KMS-11 (cell line): ENCODE results near the gene SPRED2.

ENCODE experiments used
- H2AFZ ChIP-seq: fragments of 200-600 bp; sonication (generic); 2 replicates; pipeline ENCODE4 v1.6.1; 2016; ENCODE audit warnings: antibody characterized with exemption, mixed run types, low read depth
- H3K27ac ChIP-seq: fragments of 200-600 bp; sonication (generic); 2 replicates; pipeline ENCODE4 v1.6.1; 2016; ENCODE audit warnings: mild to moderate bottlenecking, mixed run types
- H3K27me3 ChIP-seq: fragments of 200-600 bp; sonication (generic); 2 replicates; pipeline ENCODE4 v1.6.1; 2017; ENCODE audit warnings: mild to moderate bottlenecking, low read depth, mixed run types, moderate library complexity; ENCODE audit not compliant: insufficient read depth
- H3K36me3 ChIP-seq: fragments of 200-600 bp; sonication (generic); 2 replicates; pipeline ENCODE4 v1.6.1; 2017; ENCODE audit warnings: mild to moderate bottlenecking, mixed run types; ENCODE audit not compliant: insufficient read depth
- H3K4me1 ChIP-seq: fragments of 200-600 bp; sonication (generic); 2 replicates; pipeline ENCODE4 v1.6.1; 2016; ENCODE audit warnings: mild to moderate bottlenecking, low read depth, mixed run types; ENCODE audit not compliant: poor library complexity, severe bottlenecking
- H3K4me2 ChIP-seq: fragments of 200-600 bp; sonication (generic); 2 replicates; pipeline ENCODE4 v1.7.0; 2016; ENCODE audit warnings: mild to moderate bottlenecking, mixed run types
- H3K4me3 ChIP-seq: fragments of 200-600 bp; sonication (generic); IDR thresholded peaks from 2 replicates; pipeline ENCODE4 v1.6.1; 2017; ENCODE audit warnings: low read depth, low read length, mixed read lengths; ENCODE audit not compliant: insufficient read depth
- H3K79me2 ChIP-seq: fragments of 200-600 bp; sonication (generic); 2 replicates; pipeline ENCODE4 v1.6.1; 2016; ENCODE audit warnings: low read depth, mixed run types; ENCODE audit not compliant: insufficient read depth
- H3K9ac ChIP-seq: fragments of 200-600 bp; sonication (generic); 2 replicates; pipeline ENCODE4 v1.6.1; 2016; ENCODE audit warnings: mild to moderate bottlenecking, mixed run types
- H4K20me1 ChIP-seq: fragments of 200-600 bp; sonication (generic); 2 replicates; pipeline ENCODE4 v1.6.1; 2016; ENCODE audit warnings: mild to moderate bottlenecking, mixed run types; ENCODE audit not compliant: insufficient read depth
- TF ChIP-seq, protein P1 (sequence below): fragments of 200-600 bp; sonication (generic); conservative IDR thresholded peaks from 2 replicates; pipeline ENCODE4 v1.6.1; 2017; ENCODE audit warnings: low read depth, mild to moderate bottlenecking, antibody characterized with exemption, low read length, moderate library complexity, mixed read lengths

SPRED2 gene

DNA sequence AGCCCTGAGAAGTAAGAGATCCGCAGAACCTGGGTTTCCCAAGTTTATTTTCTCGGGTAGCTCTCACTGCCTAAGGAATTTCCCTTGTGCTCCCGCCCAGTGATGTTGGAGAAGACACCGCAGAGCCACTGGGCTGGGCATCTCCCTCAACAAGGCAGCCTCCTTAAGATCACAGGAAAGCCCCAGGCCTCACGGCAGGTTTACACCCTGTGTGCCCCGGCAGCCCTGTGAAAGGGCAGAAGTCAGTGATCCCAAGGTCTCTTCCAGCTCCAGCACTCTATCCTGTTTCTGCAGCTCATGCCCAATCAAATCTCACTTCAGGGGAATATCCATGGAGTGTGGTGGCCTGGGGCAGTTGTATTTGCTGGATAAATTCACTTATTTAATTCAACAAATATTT is 138.3 kb downstream of the SPRED2 start:
- H4K20me1 ChIP-seq, result no peaks in the 10 kb centered on the region
- H3K27me3 ChIP-seq, result no peaks in the 10 kb centered on the region
- H3K4me1 ChIP-seq, result peaks cover 14% of the 10 kb centered on the region
- TF ChIP-seq, protein P1, sequence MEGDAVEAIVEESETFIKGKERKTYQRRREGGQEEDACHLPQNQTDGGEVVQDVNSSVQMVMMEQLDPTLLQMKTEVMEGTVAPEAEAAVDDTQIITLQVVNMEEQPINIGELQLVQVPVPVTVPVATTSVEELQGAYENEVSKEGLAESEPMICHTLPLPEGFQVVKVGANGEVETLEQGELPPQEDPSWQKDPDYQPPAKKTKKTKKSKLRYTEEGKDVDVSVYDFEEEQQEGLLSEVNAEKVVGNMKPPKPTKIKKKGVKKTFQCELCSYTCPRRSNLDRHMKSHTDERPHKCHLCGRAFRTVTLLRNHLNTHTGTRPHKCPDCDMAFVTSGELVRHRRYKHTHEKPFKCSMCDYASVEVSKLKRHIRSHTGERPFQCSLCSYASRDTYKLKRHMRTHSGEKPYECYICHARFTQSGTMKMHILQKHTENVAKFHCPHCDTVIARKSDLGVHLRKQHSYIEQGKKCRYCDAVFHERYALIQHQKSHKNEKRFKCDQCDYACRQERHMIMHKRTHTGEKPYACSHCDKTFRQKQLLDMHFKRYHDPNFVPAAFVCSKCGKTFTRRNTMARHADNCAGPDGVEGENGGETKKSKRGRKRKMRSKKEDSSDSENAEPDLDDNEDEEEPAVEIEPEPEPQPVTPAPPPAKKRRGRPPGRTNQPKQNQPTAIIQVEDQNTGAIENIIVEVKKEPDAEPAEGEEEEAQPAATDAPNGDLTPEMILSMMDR, result no peak
- no peaks in the 10 kb centered on the region for H3K36me3 ChIP-seq
- H3K9ac ChIP-seq, result no peak overlapping the region
- no peak overlapping the region for H3K4me3 ChIP-seq
- no peak overlapping the region for H3K27ac ChIP-seq
- H2AFZ ChIP-seq, result no peak overlapping the region
- H3K4me2 ChIP-seq, result no peak overlapping the region
- no peaks in the 10 kb centered on the region for H3K79me2 ChIP-seq

DNA sequence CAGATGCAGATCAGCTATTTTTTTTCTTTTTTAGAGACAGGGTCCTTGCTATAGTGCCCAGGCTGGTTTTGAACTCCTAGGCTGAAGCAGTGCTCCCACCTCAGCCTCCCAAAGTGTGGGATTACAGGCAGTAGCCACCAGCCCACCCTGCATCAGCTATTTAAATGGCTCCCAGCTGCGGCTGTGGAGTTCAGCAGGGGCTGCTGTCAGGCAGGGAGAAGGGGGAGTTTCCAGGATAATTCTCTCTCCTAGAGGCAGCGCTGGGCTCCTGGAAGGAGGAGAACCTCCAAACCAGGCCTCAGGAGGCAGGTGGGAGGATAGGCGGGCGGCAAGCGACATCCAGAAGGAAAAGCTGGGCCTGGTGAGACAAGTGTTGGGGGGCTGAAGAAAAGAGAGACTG is 139.0 kb downstream of the SPRED2 start:
- Histone ChIP-seq H3K79me2 (no peaks in the 10 kb centered on the region), H3K27ac (no peak overlapping the region), H3K4me3 (no peak overlapping the region), H3K36me3 (no peaks in the 10 kb centered on the region), H3K4me2 (no peak overlapping the region), H4K20me1 (no peaks in the 10 kb centered on the region), H3K9ac (no peak overlapping the region), H3K4me1 (peaks cover 9% of the 10 kb centered on the region), H2AFZ (no peak overlapping the region), H3K27me3 (no peaks in the 10 kb centered on the region)
- TF ChIP-seq, protein P1, result no peak

DNA sequence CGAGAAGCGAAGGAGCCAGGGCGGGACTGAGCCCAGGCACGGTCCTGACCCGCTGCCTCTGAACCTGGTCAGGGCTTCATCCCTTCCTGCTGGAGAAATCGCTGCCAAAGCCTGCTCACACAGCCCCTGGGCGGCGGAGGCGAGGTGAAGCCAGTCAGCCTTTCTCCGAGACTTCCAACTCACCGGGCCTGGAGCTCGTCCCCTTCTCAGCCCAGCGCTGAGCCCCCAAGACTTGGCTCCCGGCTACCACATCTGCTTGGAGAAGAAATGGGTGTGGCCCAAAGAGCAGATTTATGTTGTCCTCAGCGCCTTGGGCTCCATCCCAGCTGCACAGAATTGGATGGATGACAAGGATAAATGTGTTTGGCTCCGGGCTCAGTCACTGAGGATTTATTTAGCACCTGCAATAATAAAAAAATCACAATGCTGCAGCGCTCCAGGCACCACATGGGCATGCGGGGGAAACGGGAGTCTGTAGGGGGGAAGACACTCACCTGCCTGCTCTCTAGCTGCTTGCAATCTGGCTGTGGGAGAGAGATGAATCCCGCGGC is 139.9 kb downstream of the SPRED2 start:
- TF ChIP-seq, protein P1, result no peak

DNA sequence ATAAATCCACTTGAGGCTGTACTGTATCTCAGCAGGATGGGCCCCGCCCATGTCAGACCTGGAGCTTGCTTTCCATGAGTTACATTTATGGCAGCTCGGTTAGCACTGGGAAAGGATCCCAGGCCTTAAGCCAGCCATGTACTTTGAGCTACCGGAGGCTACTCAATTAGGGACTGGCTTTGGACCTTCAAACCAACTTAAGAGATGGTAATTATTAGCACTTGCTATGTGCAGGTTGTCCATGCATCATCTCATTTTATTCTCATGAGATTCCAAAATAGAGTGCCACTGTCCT is 140.3 kb downstream of the SPRED2 start:
- no peaks in the 10 kb centered on the region for H4K20me1 ChIP-seq
- H2AFZ ChIP-seq, result no peak overlapping the region
- TF ChIP-seq, protein P1, result no peak

More for the DNA sequence above, 139.9 kb downstream of the SPRED2 start:
- Histone ChIP-seq H2AFZ (no peak overlapping the region), H3K4me1 (peaks cover 6% of the 10 kb centered on the region), H3K27ac (no peak overlapping the region), H3K9ac (no peak overlapping the region), H4K20me1 (no peaks in the 10 kb centered on the region), H3K4me3 (no peak overlapping the region), H3K36me3 (no peaks in the 10 kb centered on the region), H3K79me2 (no peaks in the 10 kb centered on the region), H3K27me3 (no peaks in the 10 kb centered on the region), H3K4me2 (no peak overlapping the region)

More for the DNA sequence above, 140.3 kb downstream of the SPRED2 start:
- Histone ChIP-seq H3K4me2 (no peak overlapping the region), H3K4me1 (peaks cover 5% of the 10 kb centered on the region), H3K9ac (no peak overlapping the region), H3K36me3 (no peaks in the 10 kb centered on the region), H3K27me3 (no peaks in the 10 kb centered on the region), H3K27ac (no peak overlapping the region), H3K4me3 (no peak overlapping the region), H3K79me2 (no peaks in the 10 kb centered on the region)
